Colonic mucosa (tissue), 4 donors: Measurements from ENCODE around the gene RNF166. TPM values are rescaled to one million over a fixed set of nuclear protein-coding genes. Genes with fewer than 3 reads are reported as not detected.

Source experiments
- DNase-seq: peaks from one replicate; pipeline ENCODE4 v3.0.0-alpha.2; 2020
- H3K27ac ChIP-seq: fragments of 200-600 bp; one replicate; pipeline ENCODE4 v1.8.0; 2021
- H3K27me3 ChIP-seq: fragments of 200-600 bp; one replicate; pipeline ENCODE4 v1.8.0; 2021
- H3K36me3 ChIP-seq: fragments of 200-600 bp; one replicate; pipeline ENCODE4 v1.8.0; 2021
- H3K4me1 ChIP-seq: fragments of 200-600 bp; one replicate; pipeline ENCODE4 v1.8.0; 2021; ENCODE audit warnings: mild to moderate bottlenecking
- H3K4me3 ChIP-seq: fragments of 200-600 bp; one replicate; pipeline ENCODE4 v1.8.0; 2021
- H3K9ac ChIP-seq, 2 donors: one replicate each; pipeline ENCODE4 v1.7.0; 2013; ENCODE audit warnings: control low read depth in 2 of 2, low read depth in 2 of 2, low read length in 2 of 2
- H3K9me3 ChIP-seq: fragments of 200-600 bp; one replicate; pipeline ENCODE4 v1.8.0; 2021
- intact Hi-C: fragments of 100-400 bp; cut with DNase I; formaldehyde crosslinking; loops from one replicate; pipeline ENCODE4 v1.14.1; 2022
- total RNA-seq, 2 donors: library from RNA; stranded (reverse); fragmentation: NEBNext Ultra II Directional in 1 of 2; extraction: Animal tissue kit (Norgen Biotek cat#: 25700) in 1 of 2; gene quantifications; one replicate each; pipeline ENCODE4 v1.2.1, GENCODE V29; 2021
- TF ChIP-seq, protein P1 (sequence below): fragments of 200-600 bp; IDR thresholded peaks from one replicate; pipeline ENCODE4 v1.8.0; 2022; ENCODE audit warnings: antibody characterized with exemption, mild to moderate bottlenecking
- donor health status: healthy.
- donor health status: DM: no; HTN: no; CAD: no.
- donor health status: DM: no; HTN: no; CAD: no.

The RNF166 gene
- total RNA-seq, 2 donors from 2014 or later, result 9.2 to 9.3 TPM

DNA sequence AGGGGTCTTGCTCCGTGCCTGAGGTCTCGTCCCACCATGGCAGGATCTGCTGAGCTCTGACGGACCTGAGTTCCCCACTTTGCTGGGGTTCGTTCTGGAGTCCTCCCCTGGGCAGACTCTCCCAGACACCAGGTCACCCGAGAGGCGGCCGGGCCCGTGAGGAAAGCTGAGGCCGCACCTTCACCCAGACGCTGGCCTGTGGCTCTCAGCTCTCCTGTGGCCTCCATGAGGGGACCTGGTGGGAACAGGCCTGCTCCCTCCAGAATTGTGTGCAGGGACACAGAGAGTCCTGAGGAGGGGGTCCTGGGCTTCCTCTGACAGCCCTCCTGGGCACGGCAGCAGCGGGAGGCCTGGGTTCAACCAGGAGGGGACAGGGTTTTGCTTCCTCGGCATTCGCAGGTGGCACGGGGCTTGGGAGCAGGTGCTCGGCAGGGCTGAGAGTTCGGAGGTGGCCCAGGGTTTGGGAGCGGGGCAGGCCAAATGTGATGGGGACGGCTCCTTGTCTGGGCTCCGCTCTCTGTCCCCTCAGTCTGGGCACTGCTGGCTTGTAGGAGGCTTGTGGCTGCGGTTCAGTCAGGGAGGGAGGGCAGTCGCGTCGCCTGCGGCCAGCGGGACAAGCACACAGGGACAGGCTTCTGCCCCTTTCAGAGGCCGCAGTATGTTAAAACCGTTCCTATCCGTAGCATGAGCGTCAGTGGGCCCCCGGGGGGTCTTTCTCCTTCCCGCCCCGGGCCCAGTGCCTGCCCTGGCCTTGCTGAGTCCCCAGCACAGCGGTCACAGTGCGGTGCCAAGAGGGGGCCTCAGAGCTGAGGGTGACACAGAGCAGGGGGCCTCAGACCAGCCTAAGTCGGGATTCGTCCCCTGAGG, 11.8 kb downstream of the RNF166 start:
- DNase-seq, result no peak
- no peaks in the 10 kb centered on the region for H3K36me3 ChIP-seq
- no peak overlapping the region for H3K27ac ChIP-seq
- no peak overlapping the region for H3K9ac ChIP-seq
- no peak overlapping the region for H3K4me3 ChIP-seq
- H3K27me3 ChIP-seq, result no peaks in the 10 kb centered on the region
- H3K9me3 ChIP-seq, result no peaks in the 10 kb centered on the region
- intact Hi-C loops, result no loop called here
- H3K4me1 ChIP-seq, result peaks cover 4% of the 10 kb centered on the region
- TF ChIP-seq, protein P1, sequence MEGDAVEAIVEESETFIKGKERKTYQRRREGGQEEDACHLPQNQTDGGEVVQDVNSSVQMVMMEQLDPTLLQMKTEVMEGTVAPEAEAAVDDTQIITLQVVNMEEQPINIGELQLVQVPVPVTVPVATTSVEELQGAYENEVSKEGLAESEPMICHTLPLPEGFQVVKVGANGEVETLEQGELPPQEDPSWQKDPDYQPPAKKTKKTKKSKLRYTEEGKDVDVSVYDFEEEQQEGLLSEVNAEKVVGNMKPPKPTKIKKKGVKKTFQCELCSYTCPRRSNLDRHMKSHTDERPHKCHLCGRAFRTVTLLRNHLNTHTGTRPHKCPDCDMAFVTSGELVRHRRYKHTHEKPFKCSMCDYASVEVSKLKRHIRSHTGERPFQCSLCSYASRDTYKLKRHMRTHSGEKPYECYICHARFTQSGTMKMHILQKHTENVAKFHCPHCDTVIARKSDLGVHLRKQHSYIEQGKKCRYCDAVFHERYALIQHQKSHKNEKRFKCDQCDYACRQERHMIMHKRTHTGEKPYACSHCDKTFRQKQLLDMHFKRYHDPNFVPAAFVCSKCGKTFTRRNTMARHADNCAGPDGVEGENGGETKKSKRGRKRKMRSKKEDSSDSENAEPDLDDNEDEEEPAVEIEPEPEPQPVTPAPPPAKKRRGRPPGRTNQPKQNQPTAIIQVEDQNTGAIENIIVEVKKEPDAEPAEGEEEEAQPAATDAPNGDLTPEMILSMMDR, result no peak

DNA sequence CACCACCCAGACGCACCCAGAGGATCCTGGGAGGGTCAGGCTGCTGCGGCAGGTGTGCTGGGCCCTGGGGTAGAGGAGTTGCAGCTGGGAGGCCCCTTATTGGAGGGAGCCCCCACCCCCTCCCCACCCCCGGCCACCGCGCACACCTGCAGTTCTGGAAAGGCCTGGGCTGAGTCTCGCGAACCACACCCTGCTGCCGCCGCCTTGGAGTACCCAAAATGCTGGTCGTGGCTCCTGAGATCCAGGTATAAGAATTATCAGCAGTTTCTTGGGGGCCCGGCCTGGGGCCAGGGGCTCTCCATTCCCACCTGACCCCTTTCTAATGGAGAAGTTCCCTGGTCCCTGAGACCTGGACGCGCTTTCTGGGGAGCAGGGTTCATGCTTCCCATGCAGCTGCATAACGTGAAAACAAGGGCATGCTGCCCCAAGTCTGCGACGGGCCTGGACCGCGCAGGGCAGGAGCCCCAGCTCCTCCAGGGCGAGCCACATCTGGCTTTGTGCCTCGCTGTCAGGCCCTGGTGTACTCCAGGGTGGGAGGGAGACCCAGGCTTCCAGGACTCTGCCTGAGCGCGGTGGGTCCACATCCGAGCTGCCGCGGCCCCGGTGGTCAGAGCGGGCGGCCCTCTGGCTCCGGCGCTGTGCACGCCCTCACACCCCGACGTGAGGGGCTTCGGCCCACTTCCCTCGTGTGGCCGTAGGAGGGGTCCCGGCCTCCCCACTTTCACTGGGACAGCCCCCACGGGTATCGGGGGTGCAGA, 12.6 kb downstream of the RNF166 start:
- H3K27me3 ChIP-seq, result no peaks in the 10 kb centered on the region

DNA sequence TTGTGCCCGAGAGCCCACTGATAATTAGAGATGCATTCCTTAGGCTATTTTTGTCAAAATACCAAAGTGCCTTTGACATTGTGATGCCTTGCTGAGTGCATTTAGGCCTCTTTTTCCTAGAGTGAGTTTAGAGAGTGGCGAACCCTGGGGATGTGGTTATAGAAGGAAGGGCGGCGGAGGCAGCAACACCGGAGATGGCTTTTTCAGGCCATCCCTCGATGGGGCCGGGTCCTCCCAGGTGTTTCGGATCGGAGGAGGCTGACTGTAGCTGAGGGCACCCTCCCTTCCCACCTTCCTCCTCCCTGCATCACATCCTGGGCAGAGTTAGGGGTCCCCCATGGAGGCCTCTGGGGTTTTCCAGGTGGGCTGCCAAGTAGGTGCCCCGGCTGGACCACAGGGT, 13.3 kb downstream of the RNF166 start:
- Histone ChIP-seq H3K4me1 (peaks cover 5% of the 10 kb centered on the region), H3K27me3 (no peaks in the 10 kb centered on the region), H3K27ac (no peak overlapping the region), H3K4me3 (no peak overlapping the region), H3K36me3 (no peaks in the 10 kb centered on the region), H3K9me3 (no peaks in the 10 kb centered on the region), H3K9ac (peak overlapping the region in 1 of 2 donors; percentile 24)
- DNase-seq, result no peak
- intact Hi-C loops, result no loop called here
- TF ChIP-seq, protein P1, result no peak

More for the DNA sequence above, 12.6 kb downstream of the RNF166 start:
- Histone ChIP-seq H3K36me3 (no peaks in the 10 kb centered on the region), H3K9me3 (no peaks in the 10 kb centered on the region), H3K4me1 (peaks cover 4% of the 10 kb centered on the region), H3K4me3 (no peak overlapping the region), H3K27ac (no peak overlapping the region), H3K9ac (no peak overlapping the region)
- TF ChIP-seq, protein P1, result no peak
- DNase-seq, result no peak
- intact Hi-C loops, result no loop called here

DNA sequence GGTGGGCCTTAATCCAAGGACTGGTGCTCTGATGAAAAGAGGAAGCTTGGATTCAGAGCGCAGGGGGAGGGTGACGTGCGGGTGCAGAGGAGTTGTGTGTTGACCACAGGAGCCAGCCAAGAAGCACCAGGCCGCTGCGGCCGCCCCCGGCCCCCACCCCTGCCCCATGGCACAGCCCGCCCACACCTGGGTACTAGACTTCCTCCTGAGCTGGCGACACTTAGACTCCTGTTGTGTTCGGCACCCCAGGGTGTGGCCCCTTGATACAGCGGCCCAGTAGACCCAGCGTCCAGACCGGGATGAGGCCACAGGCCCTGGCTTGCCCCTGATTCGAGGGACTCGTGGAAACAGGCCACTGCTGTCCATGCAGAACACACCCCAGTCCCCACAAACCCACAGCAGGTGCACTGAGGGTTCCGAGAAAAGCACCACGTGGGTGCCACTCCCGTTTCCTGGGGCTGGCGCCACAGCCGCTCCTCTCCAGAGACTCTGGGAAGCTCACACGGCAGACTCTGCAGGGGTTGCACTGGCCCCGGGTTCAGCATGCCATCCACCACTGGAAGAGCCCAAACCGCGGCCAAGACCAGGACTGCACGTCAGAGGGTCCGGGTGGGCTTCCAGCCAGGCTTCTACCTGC, 14.2 kb downstream of the RNF166 start:
- Histone ChIP-seq H3K4me1 (peaks cover 8% of the 10 kb centered on the region), H3K27ac (no peak overlapping the region), H3K9me3 (no peaks in the 10 kb centered on the region), H3K9ac (no peak overlapping the region), H3K4me3 (no peak overlapping the region), H3K36me3 (no peaks in the 10 kb centered on the region), H3K27me3 (no peaks in the 10 kb centered on the region)
- DNase-seq, result no peak
- intact Hi-C loops, result no loop called here
- TF ChIP-seq, protein P1, result no peak

DNA sequence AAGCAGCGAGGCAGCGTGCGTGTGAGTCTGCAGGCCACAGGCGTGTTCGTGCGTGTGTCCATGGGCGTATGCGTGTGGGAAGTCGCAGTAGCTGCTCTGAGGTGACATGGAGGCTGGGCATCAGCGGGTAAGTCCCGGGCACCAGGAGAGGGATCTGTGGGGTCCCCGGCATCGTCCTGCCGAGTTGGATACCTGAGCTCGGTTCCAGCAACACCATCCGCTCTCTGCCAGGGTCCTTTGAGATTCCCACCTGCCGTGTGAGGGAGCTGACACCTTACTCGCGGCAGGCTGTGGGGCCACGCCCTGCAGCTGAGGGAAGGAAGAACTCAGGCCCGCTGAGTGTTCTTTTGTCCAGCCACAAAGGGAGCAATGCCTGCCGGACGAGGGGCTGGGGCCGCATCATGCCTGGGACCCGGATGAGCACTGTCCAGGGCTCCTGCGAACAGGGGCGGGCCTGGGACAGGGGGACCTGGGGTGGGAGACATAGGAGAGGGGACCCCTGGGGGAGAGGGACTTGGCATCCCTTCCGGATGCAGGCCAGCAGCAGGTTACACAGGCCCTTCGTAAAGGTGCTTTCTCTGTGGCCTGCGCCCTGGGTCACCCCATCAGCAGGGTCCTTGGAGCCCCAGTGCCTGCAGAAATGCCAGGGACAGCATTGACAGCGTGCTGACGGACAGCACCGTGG, 14.9 kb downstream of the RNF166 start:
- H3K27ac ChIP-seq, result no peak overlapping the region
- H3K27me3 ChIP-seq, result no peaks in the 10 kb centered on the region
- no peak for DNase-seq
- TF ChIP-seq, protein P1, result no peak
- no peak overlapping the region for H3K4me3 ChIP-seq
- H3K36me3 ChIP-seq, result no peaks in the 10 kb centered on the region
- H3K4me1 ChIP-seq, result peaks cover 14% of the 10 kb centered on the region
- no peaks in the 10 kb centered on the region for H3K9me3 ChIP-seq
- intact Hi-C loops, result no loop called here
- no peak overlapping the region for H3K9ac ChIP-seq
